WTC11 (cell line): Measurements from ENCODE around the gene TPM4.

ENCODE experiments used
- CTCF ChIP-seq: fragments of 200-600 bp; IDR thresholded peaks from 2 replicates; pipeline ENCODE4 v1.8.0; 2022; ENCODE audit warnings: antibody characterized with exemption
- E2F1 ChIP-seq: sonication (generic); formaldehyde crosslinking; IDR thresholded peaks from 2 replicates; pipeline ENCODE4 v1.8.0; 2022; ENCODE audit warnings: mild to moderate bottlenecking, missing genetic modification reagents
- E2F4 ChIP-seq: sonication (generic); formaldehyde crosslinking; IDR thresholded peaks from 2 replicates; pipeline ENCODE4 v1.8.1; 2022; ENCODE audit warnings: low read depth, mild to moderate bottlenecking, moderate library complexity, missing genetic modification reagents, borderline replicate concordance
- NFE2L1 ChIP-seq: sonication (generic); formaldehyde crosslinking; IDR thresholded peaks from 2 replicates; pipeline ENCODE4 v1.8.1; 2023; ENCODE audit warnings: missing genetic modification reagents
- PRDM15 ChIP-seq: sonication (generic); formaldehyde crosslinking; IDR thresholded peaks from 2 replicates; pipeline ENCODE4 v1.8.0; 2022; ENCODE audit warnings: missing genetic modification reagents
- ZNF138 ChIP-seq: sonication (generic); formaldehyde crosslinking; conservative IDR thresholded peaks from 2 replicates; pipeline ENCODE4 v1.8.1; 2022; ENCODE audit warnings: mild to moderate bottlenecking, moderate library complexity, missing genetic modification reagents

- TF ChIP-seq E2F4 (no peak), CTCF (no peak), ZNF138 (CRISPR knock-in tag) (no peak), E2F1 (CRISPR knock-in tag) (no peak), NFE2L1 (CRISPR knock-in tag) (no peak), PRDM15 (CRISPR knock-in tag) (no peak)
These were observed 8.9 kb upstream of the TPM4 start for GRCh38 chr19:16067205-16067938.
